Measurements from ENCODE around the gene DEFB132.

DEFB132 gene

DNA sequence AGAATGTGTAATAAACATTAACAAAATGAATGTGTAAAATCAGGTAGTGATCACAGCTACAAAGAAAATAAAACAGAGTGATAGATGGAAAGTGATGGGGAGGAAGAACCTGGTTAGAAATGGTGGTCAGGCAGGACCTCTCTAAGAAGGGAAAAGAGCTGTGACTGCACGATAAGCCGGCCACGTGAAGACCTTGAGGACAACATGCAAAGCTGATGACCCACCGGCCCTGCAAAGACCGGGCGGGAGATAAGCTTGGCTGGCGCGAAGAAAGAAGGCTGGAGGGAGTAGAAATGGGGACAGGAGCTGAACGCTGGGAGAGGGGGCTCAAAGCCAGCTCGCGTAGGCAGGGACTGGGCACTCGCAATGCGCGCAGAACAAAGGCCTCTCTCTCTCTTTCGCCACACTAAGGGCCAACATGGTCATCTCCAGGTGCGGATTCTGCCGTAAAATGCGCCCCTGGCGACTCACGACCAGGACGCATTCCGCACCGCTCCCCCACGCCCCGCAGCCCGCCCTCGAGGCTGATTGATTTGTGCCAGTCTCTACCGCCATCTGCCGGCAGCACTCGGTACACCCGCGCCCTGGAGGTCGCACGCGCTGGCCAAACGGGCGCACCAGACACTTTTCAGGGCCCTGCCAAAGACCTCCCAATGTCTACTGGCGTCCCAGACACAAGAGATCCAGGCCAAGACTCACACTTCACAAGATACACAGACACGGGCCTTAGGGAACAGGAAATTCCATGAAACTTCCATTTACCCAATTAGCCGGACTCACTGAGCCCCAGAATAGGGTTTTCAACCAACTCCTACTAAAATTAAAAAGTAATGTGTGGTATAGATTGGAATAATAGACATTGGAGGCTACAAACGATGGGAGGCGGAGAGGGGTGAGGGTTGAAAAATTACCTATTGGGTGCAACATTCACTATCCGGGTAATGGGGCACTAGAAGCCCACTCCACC is 9.4 kb downstream of the DEFB132 start:
- DNase-seq = peak; percentile 92

DNA sequence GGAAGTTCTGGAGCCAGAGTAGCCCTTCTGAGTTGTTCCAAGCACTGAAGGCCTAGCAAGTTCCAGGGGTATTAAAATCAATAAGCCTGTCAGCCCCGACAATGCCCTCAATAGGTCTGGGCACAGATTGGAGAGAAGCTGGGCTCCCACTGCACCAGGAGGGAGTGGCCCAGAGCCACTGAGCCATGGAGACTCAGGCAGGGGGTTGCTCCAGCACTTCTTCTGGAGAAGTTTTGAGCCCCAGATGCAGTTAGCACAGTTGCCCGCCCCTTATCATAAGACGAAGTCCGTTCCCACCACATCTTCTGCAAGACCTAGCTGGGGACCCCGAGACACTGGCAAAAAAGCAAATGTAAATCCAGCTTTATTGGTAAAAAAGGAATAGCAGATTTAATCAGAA is 13.0 kb downstream of the DEFB132 start:
- no peak for DNase-seq

DNA sequence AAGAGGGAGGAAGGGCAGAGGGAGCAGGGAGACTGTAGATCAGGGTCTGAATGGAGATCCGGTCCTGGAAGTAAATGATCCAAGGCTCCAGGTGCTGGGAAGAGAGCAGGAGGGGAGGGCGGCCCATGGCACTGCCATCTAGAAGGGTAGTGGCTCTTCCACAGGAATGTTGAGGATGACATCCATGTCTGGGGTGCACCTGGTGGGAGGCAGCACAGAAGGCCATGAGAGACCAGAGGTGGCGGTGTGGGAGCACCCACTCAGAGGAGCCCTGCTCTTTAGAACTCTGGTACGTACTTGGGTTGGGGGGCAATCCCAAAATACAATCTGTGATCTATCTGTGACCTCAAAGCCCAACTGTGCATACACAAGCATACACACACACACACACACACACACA is 13.5 kb downstream of the DEFB132 start:
- DNase-seq = no peak

DNA sequence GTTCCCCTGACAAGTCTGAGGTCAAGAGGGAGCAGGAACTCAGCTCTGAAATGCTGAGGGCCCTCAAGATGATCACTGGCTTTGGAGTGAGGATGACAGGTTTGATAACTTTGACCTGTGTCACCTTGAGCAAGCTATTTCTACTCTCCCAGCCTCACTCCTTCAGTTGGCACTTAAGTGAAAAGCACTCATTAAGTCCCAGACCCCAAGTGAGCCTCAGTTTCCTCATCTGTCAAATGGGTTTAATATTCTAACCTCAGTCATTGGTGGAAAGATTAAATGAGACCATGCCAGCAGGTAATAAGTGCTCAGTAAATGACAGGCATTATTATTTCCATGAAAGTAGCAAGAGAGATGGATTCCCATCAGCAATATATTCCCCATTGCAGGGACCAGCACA is 14.0 kb downstream of the DEFB132 start:
- DNase-seq = no peak

DNA sequence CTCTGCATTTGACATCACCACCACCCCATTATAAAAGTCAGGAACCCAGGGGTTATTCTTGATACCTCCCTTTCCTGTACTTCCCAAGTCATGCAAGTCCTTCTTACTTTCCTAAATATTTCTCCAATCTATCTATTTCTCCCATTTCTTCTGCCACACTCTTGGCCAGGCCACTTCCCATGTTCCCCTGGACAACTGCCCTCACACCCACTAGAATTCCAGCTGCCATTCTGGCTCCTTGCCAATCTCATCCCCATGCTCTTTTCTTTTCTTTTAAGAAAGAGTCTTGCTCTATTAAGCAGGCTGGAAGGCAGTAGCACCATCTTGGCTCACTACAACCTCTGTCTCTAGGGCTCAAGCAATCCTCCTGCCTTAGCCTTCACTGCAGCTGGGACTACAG is 15.2 kb downstream of the DEFB132 start:
- no peak for DNase-seq

DNA sequence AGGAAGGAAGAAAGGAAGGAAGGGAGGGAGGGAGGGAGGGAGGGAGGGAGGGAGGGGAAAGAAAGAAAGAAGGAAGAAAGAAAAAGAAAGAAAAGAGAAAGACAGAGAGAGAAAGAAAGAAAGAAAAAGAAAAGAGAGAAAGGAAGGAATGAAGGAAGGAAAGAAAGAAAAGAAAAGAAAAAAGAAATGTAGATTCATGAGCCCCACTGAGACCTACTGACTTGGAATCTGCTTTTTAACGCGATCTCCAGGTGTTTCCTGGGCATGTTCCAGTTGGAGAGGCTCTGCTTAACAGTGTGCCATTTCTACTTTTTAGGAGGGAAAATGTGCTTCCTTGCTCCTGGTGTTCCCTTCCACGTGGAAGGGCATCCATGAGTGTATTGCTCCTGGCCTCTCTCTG is 16.4 kb downstream of the DEFB132 start:
- DNase-seq = no peak

DNA sequence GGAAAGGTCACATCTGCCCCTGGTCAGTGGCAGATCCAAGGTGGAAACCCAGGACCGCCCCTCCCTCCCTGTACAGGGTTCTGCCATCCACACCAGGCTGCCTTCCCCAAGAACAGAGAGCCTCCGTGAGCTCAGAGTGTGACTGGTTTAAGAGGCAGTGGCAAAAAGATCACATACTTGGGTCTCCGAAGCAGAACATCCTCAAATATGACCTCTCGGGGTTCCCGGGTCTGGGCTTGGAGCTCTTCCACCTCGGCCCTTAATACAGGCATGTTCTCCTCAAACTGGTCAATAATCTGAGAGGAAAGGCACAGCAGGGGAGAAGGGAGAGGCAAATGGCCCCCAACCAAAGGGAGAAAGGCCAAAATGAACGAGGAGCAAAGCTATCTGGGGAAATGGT is 18.3 kb downstream of the DEFB132 start:
- DNase-seq = no peak

DNA sequence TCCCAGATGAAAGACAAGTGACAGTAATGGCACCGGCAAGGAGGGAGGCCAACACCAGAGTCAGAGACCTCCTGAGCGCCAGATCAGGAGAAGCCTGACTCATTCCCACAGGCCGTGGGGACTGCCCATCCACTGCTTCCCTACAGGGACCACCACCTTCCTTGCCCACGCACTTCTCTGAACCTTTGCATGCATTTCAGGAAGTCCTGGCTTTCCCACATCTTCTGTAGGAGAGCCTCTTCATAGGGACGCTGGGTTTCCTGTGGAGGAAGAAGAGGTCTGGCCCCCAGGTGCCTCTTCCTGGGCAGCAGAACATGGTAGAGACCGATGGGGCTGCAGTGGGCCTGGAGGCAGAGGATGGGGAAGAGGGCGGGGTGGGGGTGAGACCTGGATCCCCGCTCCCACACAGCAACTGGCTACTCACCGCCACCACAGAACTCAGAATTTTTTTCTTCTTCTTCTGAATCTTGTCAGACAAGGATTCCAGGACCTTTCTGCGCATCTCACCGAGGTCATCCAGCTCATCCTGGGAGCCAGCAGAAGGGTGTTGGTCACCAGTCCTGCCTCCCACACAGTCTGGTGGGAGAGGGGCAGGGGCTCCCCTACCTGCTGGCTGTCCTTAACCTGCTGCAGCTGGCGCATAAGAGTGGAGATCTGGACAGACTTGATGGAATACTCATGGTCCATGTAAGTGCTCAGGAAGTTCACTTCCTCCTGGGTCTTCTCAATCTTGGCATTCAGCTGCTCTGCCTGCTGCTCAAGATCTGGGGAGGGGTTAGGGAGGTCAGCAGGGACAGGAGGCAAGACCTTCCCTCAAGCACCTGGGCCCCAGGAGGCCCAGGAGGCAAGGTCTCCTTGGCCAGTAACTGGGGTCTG is 19.3 kb downstream of the DEFB132 start:
- DNase-seq = no peak

DNA sequence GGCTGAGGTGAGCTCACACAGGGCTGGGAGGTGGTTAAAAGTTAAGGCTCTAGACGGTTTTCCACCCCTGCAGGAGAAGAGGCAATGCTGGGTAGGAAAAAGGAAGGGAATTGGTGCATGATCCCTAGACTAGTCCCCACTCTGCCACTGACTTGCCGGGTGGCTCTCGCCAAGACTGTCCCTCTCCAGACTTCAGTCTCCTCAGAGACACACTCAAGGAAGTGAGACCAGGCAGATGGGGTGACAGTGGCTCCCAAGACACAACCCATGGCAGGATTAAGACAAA is 19.9 kb downstream of the DEFB132 start:
- DNase-seq = no peak

DNA sequence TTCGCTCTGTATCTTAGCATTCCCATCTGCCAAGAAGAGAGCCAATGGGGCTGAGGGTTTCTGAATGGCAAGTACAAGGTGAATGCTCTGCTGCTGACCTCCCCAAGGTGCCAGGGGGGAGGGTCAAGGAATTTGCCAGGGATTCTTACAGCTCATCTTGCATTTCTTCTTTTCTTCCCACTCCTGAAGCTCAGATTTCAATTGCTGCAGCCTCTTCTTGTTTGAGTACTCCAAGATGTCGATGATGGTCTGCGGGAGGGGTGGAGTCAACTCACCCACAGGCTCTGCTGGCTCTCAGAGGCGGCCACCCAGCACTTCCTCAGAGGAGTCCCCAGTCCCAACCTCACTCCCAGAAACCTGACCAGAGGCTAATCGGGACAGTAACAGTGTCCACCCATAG is 20.7 kb downstream of the DEFB132 start:
- DNase-seq = no peak

DNA sequence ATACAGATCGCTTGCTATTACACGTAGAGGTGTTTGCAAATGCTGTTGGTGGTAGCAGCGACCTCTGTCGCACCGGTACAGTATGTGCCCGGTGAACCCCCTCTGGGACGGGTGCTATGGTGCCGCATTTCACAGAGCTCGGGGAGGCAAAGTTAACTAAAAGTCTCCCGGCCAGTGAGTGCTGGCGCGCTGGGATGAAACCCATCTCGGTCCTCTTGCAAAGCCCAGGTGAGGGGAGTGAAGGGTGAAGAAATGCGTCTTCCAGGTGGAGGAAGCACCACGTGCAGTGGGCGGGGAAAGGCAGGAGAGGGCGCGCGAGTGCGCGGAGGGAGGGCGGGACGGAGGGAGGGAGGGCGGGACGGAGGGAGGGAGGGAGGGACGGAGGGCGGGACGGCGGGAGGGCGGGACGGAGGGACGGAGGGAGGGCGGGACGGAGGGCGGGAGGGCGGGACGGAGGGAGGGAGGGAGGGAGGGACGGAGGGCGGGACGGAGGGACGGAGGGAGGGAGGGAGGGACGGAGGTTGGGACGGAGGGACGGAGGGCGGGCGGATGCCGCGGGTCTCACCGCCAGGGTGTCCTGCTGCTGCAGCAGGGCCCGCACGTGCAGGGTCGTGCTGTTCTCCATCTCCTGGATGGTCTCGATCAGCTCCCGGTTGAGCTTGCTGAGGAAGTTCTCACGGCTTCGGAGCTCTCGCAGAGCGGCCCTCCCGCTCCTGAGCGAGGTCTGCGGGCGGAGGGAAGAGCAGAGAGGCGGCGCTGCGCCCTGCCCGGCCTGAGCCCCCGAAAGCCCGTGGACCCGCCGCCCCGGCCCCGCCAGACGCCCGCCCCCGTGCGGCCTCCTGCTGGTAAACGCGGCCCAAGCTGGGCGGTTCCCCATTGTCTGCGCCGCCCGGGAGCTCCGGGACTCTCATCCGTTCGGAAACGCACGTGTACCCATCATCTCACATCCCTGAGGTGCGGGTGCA is 21.4 kb downstream of the DEFB132 start:
- DNase-seq = no peak

DNA sequence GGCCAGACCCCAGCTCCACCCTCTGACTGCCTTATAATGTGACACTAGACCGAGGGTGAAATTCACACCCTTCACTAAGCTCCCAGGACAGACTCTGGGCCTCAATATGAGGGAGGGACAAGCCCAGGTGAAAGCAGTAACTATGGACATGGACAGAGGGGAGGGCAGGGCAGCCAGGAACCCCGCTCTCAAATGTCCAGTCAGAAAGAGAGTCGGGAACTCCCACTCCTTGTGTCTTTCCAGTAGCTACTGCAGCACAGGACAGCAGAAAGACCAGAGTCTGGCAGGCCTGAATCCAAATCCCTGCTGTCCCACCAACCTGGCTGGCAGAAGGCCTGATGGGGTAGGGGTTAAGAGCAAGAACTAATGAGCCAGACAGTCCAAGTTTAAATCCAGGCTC is 26.6 kb downstream of the DEFB132 start:
- DNase-seq = no peak

DNA sequence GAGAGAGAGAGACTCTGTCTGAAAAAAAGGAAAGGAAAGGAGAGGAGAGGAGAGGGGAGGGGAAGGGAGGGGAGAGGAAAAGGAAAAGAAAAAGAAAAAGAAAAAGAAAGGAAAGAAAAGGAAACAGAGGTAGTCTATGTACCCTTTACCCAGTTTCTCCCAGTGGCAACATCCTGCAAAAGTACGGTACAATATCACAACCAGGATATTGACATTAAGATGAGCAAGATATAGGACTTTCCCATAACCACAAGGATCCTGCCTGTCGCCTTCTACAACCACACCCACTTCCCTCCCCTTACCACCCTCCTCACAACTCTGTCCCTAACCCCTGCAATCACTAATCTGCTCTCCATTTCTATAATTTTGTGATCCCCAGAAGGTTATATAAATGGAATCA is 29.0 kb downstream of the DEFB132 start:
- no peak for DNase-seq

DNA sequence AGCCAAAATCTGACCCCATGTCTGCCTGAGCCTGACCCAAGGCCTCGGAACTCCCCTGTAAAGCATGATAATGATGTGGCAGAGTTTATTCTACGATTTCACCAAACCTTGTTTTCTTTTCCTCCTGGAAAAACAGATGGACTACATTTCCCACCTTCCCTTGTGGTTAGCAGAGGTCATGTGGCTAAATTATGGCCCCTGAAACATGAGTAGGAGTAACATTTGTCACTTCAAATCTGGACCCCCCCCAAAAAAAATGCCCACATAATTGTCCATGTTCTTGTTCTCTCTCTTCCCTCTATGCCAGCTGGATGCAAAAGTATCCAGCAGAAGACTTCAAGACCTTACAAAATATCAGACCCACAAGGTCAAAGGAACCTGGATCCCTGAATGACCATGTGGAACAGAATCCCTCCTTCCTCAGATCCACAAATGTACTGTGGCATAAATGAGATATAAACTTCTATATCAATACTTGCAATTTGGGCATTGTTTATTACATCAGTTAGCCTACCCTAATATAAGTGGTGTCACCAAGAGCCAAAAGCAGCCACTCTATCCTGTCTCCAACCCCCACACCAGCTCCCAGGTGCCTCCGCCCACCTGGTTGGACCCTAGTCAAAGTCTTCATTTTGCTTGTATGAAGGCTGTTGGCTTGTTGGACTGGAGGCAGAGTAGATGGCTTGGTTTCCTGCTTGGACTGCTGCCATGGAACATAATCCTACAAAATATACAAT is 31.6 kb downstream of the DEFB132 start:
- DNase-seq = no peak

DNA sequence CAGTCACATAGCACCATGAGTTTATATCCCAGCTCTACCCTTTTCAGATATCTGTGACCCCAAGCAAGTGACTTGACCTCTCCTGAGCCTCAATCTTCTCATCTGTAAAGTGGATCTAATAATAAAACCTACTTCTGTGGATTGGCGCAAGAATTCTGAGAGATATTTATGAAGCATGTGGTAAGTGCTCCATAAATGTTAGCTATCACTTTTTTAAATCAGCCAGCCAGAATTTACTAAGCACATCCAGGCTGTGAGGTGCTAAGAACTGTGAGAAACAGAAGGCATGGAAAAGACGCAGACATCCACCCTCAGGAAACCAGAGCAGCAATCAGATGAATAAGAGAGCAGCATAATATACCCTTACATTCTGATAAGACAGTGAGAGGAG is 32.2 kb downstream of the DEFB132 start:
- no peak for DNase-seq

DNA sequence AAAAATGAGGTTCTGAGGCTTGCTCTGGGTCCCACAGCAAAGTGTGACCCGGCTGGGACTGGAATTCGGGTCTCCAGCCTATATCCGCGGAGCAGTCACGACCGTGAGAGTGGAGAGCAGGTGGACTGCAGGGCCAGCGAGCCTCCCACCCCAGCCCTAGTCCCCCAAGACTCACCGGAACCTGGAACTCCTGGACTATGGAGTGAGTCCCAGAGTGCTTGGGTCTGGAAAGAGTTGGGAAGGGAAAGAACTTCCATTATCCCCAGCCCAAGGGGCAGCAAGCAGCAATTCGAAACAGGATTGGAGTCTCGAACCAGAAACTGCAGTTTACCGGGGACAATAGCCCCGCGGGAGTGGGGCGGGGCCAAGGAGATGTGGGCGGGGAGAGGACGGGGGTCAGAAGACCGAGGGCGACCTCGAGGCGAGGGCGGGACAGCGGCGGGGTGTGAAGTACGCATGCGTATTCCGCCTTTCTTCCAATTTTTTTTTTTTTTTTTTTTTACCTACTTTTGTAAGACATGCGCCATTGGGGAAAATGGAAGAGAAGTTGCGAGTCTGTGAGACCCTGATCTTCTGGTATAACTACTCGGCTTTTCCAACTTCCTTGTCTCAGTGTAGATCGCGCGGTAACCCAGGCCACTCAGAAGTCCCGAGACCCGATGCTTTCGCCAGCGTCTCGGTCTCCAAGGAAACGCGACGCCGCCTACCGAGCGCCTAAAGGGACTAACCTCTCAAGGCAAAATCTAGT is 32.7 kb downstream of the DEFB132 start, which contains the start of gene C20orf96:
C20orf96 (minus strand) TSS at position 667 of the 748 bp plus-strand sequence; CDS start at position 527, 140 bp downstream.
- DNase-seq = peak; percentile 94

DNA sequence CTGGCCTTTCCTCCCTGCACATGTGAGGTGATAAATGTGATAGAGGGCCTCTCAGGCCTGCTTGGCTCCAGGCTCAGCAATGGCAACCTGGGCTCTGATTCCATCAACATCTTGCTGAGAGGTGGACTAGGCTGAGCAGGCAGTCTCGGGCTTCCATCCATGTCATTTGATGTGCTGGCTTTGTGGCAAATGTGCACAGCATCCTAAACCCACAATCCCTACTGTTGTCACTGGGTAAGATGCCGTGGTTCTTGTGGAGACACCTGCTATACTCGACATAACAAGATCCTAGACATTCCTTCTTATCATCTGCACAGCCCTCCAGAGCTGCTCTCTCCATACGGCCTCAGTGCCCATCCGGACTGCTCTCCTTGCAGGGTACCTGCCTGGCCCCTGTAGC is 37.1 kb downstream of the DEFB132 start:
- no peak for DNase-seq

DNA sequence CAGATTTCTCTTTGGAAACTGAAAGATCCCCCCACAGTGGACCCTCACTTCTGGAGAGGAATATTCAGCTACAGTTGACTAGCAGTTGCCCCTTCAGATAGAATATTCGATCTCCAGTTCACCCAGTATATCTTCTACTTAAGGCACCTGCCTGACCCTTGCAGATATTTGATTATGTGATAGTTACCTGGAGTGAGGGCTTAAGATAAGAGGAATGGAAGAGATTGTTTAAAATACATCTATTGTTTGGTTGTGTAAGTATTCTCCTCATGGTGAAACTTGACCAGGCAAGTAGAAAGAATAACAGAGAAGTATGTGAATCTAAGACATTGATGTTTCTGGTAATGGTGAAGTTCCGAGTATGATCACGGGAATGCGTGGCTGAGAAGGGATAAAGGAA is 38.3 kb downstream of the DEFB132 start:
- no peak for DNase-seq

DNA sequence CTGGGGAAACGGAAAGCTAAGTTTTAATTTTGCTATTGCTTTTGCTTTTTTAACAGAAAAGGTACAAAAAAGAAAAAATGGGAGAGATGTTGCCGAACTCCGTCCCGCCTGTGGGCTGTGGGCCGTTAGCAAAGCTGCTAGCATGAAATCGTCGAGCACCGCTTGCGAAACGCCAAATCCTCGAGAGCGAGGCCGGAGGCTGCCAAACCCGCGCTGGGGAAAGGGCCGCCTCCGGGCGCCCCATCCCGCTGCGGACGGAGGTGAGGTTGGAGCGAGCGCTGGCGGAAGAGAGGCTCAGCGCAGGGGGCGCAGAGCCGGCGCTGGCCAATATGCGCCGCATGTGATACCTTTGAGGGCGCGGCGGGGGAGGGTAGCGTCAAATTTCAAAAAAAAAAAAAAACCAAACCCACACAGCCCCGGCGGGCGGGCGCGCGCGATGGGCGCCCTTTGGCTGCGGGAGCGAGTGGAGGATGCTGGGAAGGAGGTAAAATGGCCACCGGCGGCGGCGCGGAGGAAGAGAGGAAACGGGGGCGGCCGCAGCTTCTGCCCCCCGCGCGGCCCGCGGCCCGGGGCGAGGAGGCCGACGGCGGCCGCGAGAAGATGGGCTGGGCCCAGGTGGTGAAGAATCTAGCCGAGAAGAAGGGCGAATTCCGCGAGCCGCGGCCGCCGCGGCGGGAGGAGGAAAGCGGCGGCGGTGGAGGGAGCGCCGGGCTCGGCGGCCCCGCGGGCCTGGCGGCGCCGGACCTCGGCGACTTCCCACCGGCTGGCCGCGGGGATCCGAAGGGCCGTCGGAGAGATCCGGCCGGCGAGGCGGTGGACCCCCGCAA is 39.8 kb downstream of the DEFB132 start, which contains the start of gene ZCCHC3:
ZCCHC3 (plus strand) TSS at position 473 of the 827 bp plus-strand sequence; CDS start at position 490, 17 bp downstream.
- DNase-seq = peak; percentile 89

All from CD4-positive, alpha-beta T cell treated with Interleukin-6 for 4 hours (primary cell).